Stimulated activated CD8-positive, alpha-beta memory T cell treated with anti-CD3 and anti-CD28 coated beads, Interleukin-7, amount 100 ng/mL, for 24 hours (primary cell): ENCODE data around the gene XIRP2.
"Not testable (repeated sequence)": the region's sequence is repeated elsewhere in the genome, so short reads cannot be mapped to it uniquely, and the experiment has no call there.

Experiments used
- DNase-seq: peaks from one replicate; pipeline ENCODE4 v3.0.0-alpha.2; 2020; ENCODE audit warnings: low read depth

Gene XIRP2

DNA sequence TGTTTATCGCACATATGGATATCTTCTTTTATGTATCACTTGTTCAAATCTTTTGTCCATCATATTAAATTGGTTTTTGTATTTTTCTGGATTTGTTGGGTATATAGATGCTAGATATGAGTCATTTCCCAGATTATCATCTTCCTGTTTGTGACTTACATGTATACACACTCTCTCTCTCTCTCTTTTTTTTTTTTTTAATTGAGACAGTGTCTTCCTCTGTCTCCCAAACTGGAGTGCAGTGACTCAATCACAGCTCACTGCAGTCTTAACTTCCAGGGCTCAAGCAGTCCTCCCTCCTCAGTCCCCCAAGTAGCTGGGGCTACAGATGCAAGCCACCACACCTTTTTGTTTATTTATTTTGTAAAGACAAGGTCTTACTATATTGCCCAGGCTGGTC, 43.8 kb downstream of the XIRP2 start:
- DNase-seq: no peak

DNA sequence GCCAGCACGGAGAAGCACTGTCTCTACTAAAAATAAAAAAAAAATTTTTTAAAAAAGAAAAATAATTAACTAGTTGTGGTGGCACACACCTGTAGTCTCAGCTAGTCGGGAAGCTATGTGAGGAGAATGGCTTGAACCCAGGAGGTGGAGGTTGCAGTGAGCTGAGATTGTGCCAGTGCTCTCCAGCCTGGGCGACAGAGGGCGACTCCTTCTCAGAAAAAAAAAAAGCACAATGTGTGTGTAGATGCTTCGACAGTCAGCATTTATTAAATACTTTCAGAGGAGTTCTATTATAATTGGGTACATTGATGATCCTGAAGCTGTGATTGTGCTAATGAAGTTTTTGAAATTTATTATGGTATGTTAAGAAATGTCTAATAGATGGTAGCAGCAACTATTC, 46.5 kb downstream of the XIRP2 start:
- DNase-seq: no peak

DNA sequence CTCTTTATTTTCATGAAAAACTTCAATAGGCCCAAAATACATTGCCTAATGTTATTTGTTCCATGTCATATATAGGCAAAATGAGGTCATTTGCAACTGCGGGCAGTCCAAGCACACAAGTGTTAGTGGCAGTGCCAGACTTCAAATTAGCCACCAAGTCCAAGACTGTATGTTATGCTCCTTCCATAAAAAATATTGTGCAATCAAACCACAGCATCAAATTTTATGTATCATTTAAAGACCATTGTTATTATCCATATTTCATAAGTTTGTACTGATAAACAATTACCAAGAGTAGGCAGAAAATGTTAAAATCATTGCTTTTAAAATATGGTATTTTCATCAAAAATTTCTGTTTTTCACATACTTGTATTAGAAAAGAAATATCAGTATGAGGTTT, 54.1 kb downstream of the XIRP2 start:
- DNase-seq: no peak

DNA sequence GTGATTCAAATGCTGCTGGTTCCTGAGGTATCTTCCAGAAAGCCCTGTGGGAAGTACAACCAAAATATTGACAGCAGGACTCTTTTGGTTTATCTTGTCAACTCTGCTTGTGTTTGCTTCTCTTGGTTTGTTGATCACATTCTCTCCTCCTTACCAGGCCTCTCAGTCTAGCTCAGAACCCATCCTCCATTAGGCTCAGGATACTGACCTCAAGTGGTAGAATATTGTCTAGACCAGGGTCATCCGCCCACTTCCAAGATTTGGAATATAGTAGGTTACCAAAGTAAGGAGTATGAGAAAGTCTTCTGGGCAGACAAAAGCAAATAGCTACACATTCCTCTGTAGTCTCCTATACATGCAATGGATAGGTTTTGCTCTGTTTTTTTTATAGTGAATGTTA, 56.6 kb downstream of the XIRP2 start:
- no peak for DNase-seq

DNA sequence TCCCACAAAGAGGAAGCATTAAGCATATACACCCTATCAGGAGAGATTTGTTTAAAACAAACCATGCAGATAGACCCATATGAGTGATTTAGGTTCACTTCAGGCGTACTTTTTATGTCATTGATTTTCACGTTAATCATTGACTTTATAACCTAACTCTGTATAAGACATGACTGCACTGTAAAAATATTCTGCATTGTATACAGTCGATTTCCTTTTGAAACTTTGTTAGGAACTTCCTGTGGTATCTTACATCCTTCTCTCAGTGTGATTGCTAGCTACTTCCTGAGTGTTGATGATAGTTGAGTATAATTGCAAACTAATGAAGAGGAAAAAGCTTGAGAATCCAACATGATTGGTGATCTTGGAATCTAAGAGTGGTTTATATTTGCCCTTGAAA, 69.4 kb downstream of the XIRP2 start:
- DNase-seq: no peak

DNA sequence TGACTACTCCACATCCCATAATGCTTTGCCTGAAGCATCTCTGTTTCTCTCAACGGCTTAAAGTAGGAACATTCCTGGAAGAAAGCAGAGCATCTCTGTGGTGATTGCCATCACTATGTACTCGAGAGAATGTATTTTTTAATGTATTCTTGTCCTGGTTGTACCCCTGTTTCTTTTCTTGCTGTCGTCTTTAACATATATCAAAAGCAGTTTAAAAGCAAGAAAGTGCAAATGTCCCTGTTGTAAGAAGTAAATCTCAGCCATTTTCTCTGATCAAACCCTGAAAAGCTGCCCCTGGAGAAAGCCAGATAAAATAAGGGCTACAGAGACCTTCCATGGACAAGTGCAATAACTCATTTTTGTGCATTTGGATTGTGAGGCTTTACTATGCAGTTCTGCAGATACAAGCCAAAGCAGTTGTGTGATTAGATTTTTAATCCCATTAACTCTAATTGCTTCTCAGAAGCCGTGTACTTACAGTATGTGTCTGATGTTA, 70.8 kb downstream of the XIRP2 start:
- no peak for DNase-seq

DNA sequence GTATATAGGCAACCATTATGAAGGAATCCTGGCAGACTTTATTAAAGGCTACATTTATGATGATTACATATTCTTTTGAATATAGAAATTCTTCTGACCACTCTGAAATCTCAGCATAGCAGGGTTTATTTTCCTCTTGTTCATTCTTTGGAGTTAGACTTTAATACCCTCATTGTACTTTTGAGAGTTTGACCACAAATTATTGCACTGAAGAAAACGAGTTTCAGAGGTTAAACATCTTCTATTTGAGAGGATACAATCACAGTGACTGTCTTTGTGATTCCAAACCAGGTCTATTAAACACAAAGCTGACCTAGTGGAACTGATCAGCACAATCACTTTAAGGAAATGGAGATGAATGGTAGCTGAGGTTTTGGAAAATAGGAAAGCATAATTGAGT, 71.3 kb downstream of the XIRP2 start:
- no peak for DNase-seq

DNA sequence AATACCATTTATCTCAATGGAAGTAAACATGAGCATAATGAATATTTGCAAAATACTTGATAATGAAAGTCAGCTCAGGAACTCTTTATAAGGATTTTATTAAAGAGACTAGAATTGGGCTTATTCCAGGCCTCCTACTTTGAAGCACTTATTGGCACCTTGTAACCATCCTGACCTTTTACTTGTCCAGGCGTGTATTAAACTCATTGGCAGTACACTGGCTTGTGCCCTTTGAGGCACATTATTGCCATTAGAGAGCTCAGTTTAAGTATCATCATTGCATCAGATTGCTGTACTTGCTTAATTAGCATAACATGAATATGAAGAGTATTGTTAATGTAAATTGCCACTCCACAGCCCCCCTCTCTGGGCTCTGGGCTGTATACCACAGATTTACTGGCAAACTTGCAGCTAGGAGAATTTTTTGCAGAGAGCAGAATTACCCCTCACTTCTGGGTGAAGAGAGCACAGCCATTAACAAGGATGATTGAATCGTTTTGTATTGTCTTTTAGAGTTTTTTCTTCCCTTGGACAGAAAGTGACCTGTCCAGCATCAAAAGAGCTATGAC, 72.5 kb downstream of the XIRP2 start:
- DNase-seq: no peak

DNA sequence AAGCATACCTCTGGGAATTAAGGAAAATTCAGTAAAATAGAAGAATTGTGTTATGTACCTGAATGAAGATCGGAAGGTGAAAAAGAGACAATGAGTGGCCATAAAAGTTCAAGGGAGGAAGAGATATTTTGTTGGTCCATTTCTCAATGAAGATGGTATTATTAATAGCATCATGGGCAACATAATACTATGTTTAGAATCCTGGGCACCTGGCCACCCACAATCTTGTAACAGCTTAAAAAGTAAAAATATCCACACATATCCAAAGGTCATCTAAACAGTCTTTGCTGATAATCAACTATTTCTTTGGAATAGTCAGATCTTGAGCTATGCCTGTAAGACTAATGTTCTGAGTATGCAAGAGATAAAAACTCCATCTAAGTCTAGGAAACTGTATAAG, 73.7 kb downstream of the XIRP2 start:
- no peak for DNase-seq

DNA sequence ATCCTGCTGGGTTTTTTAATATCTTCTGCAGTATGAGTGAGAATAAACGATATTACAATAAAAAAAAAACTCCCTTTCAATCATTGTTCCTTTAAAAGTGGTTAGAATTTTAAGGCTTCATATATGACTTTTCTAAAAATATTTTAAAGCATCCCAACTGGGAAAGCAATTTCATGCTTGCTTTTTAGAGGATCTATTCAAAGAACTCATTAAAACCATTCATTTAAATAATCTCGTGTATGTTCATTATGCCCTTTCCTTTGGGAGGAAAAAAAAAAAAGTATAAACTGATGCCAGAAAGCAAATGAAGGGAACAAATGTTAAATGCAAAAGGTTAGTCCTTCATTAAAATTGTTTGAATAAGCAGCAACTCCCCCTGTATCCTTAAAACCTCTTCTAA, 81.2 kb downstream of the XIRP2 start:
- DNase-seq: no peak

DNA sequence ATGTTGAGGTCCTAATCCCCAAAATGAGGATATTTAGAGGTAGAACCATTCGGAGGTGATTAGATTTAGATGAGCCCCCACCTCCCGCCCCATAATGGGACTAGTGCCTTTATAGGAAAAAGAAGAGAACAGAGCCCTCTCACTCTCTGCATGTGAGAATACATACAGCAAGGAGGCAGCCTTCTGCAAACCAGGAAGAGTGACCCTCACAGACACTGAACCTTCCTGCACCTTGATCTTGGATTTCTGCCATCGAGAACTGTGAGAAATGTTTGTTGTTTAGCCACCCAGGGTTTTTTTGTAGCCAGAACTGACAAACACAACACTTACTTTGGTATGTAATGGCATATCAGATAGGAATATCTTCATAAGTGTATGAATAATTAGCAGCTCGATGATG, 83.7 kb downstream of the XIRP2 start:
- no peak for DNase-seq

DNA sequence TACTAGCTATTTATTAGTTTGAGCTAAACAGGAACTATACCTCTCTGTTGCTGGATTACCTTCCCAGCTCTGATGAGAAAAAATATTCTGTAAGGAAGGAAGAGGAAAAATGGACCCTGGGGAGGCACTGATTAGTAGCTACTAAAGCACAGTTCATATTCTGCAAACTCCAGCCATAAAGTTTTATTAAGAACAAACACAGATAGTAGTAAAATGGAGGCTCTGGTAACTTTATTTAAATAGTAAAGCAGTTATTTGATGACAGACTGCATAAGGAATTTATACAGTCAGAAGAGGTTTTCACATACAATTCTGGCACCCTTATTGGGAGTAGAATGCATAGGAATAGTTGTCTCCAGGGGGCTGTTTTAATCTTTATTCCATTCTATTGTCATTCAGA, 84.1 kb downstream of the XIRP2 start:
- no peak for DNase-seq

DNA sequence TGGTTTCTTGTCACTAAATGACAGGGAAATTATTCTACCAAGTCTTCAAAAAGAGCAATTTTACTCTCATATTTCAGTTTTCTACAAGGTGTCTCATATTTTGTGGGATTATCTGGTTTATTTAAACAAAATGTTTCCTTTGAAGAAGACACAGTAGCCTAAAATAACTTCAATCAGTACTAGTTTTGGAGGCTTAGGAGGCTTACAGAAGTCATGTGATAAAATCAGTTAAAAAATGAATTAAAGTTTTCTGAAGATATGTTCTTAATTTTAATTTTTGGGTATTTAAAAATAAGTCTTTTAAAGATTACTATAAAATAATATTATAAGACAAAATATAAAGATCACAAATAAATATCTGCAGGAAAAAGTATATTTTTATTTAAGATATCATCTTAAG, 95.9 kb downstream of the XIRP2 start:
- DNase-seq: no peak

DNA sequence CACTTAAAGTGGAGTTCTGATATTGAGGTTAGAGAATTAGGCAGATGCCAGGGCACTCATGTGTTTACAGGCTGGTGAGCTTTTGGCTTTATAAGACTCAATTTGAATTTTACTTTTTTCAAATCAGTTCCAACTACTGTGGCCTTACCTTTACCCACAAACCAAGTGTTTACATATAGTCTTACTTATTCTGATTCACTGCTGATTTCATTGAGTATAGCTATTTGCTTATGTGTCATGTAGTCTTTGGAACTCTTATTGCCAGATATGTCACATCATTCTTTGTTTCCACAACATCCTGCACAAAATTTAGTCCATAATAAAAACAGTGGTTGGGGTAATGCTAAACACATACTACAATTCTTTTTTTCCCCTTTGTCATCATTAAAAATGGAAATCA, 96.5 kb downstream of the XIRP2 start:
- DNase-seq: no peak

DNA sequence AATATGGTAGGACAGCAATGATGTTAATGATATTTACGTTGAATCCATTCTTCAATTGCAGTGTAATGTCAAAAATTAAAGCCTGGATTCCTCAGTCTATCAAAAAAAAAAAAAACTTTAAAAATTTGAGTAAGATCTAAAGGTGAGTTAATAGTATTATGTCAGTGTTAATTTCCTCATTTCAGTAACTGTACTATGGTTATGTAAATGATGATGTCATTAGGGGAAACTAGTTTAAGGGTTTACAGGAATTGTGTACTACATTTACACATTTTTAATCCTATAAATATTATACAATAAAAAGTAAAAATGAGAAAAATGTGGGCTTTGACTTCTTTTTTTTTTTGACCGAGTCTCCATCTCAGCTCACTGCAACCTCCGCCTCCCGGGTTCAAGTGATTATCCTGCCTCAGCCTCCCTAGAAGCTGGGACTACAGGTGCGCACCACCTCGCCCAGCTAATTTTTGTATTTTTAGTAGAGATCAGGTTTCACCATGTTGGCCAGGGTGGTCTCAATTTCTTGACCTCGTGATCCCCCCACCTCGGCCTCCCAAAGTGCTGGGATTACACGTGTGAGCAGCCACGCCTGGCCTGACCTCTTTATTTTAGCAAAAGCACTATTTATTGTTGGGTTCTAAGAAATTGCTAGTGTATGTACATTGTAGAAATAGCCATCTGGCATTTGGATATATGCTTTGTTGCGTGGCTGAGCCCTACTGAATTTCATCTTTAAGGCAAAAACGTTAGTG, 106.5 kb downstream of the XIRP2 start:
- no peak for DNase-seq

DNA sequence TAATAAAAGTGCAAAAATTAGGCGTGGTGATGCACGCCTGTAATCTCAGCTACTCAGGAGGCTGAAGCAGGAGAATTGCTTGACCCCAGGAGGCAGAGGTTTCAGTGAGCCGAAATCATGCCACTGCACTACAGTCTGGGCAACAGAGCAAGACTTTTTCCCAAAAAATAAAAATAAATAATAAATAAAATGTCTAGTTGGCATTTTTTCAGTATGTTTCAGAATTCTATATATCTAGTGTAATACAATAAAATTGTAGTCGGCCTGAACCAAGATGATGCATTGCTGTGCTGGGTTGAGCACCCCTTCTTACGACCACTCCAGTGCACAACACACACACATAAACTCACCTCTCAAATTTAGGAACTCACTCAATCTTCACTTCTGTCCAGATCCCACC, 108.2 kb downstream of the XIRP2 start:
- no peak for DNase-seq

DNA sequence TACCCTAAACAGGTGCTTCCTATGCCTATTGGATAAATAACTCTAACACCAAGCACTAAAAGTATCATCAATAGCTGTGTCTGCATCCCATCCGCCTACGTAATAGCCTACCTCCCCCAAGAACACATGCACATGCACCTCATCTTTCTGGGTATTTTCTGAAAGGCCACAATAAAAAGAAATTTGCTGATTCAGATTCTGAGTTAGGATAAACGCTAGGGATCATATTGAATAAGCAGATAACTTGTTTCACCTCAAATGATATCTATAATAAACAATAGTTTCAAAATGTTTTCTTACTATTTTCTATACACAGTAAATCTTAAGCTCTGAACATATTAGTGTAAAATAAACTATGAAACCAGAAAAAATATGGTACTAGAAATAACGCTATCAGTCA, 112.9 kb downstream of the XIRP2 start:
- no peak for DNase-seq

DNA sequence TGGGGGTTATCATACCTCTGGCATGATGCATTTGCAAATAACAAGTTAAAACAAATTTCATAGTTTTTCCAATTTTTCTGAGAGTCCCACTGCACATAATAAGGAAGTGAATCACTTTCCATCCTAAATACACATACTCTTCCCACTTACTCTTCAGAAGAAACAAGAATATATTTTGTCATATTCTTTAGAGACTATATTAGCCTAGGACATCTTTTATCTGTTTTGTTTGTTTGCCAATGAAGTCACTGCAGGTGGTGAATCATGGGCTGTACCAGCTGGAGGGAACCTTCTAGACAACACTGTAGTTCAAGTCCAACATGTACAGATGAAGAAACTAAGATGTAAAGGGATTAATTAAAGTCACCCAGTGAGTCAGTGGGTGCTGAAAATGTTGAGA, 116.8 kb downstream of the XIRP2 start:
- no peak for DNase-seq

DNA sequence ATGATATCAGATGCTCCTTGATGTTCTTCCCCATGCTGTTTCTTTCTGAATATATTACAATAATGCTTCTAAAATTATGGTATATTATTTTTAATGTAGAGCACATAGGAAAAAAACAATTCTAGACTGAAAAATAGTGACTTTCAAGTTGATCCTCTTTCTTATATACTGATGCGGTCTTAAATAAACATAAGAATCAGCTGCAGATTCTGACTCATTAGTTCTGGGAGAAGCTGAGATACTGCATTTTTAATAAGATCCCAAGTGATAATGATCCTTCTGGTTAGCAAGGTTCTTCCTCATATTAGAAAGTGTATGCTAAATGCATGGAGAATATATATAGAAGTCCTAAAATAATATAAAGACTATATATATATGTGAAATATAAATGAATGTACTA, 124.9 kb downstream of the XIRP2 start:
- DNase-seq: no peak

DNA sequence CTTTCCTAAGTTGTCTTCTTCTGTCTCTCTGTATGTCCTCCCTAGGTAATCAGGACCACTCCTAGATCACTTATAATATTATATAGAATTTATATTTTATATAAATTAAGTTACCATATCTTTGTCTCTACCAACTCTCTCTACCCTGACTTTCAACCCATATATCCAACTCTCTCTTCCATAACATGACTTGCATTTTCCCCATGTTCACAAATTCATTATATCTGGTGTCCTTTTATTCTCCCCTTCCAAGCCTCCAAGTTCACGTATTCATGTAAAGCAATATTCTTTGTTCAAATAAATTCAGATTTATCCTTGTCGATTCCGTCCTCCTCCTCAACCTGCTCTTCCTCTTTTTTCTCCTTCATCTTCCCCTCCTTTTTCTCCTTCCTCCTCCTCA, 127.5 kb downstream of the XIRP2 start:
- DNase-seq: no peak

DNA sequence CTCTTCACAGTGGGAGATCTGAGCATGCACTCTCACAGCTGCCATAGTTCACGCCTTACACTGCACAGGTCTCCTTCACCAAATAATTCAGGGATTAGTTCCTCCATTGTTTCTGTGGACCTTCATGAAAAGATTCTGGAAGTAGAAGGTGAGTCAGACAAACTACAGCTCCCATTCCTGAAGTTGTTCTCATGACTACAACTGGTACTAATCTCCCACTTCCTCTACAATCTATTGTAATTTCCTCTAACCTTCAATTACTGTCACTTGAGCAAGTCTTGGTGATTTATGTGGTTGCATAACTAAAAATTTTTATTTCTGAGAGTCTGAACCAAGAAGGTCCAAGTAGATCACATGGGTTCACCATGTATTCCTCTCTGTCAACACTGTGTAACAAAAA, 128.7 kb downstream of the XIRP2 start:
- no peak for DNase-seq

DNA sequence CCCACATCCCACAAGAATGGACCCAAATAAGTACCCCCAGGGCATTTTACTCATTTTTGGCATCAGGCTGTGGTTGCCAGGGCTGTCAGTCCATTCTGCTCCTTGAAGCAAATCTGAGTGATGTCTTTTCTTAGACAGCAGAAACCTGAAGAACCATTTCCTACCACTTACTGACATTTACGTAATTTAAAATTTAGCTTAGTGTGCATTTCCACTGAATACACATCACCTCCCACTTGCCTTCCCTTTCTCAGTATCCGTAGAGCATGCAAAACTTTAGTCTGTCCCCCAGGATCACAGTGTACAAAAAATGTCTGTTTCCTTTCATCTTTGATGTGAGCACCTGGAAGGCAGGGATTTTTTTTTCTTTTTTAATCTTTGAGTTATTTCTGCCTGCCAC, 130.3 kb downstream of the XIRP2 start:
- DNase-seq: no peak

DNA sequence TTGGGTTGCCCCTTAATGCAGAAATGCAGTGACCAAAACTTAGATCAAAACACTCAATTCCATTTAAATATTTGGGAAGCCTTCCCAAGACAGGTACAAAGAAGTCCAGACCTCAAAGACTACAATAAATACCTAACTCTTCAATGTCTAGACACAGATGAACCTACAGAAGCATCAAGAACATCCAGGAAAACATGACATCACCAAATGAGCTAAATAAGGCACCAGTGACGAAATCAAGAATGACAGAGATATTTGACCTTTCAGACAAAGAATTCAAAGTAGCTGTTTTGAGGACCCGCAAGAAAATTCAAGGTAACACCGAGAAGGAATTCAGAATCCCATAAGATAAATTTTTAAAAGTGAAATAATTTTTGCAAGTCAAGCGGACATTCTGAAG, 140.2 kb downstream of the XIRP2 start:
- no peak for DNase-seq

DNA sequence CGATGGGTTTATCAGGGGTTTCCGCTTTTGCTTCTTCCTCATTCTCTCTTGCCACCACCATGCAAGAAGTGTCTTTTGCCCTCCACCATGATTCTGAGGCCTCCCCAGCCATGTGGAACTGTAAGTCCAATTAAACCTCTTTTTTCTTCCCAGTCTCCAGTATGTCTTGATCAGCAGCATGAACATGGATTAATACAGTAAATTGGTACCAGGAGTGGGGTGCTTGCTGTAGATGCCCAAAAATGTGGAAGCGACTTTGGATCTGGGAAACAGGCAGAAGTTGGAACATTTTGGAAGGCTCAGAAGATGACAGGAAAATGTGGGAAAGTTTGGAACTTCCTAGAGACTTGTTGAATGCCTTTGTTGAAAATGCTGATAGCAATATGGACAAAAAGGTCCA, 146.7 kb downstream of the XIRP2 start:
- DNase-seq: not testable (repeated sequence)
